MG63 (cell line): ENCODE results near the gene SFMBT2. TPM values are rescaled to one million over a fixed set of nuclear protein-coding genes. Genes with fewer than 3 reads are reported as not detected.
"Not testable (repeated sequence)": the region's sequence is repeated elsewhere in the genome, so short reads cannot be mapped to it uniquely, and the experiment has no call there.

Experiments used
- DNase-seq: peaks from one replicate; pipeline ENCODE4 v3.0.0-alpha.2; 2020
- H3K27me3 ChIP-seq: fragments of 250-450 bp; sonication (Bioruptor Pico); 2 replicates; pipeline ENCODE4 v1.5.1; 2020; ENCODE audit warnings: mild to moderate bottlenecking, moderate library complexity
- H3K36me3 ChIP-seq: fragments of 250-450 bp; sonication (Bioruptor Pico); 2 replicates; pipeline ENCODE4 v1.5.1; 2020; ENCODE audit warnings: mild to moderate bottlenecking, moderate library complexity
- H3K4me3 ChIP-seq: fragments of 250-450 bp; sonication (Bioruptor Pico); 2 replicates; pipeline ENCODE4 v1.5.1; 2020; ENCODE audit warnings: mild to moderate bottlenecking, moderate library complexity
- H3K9me3 ChIP-seq: fragments of 250-450 bp; sonication (Bioruptor Pico); 2 replicates; pipeline ENCODE4 v1.5.1; 2020; ENCODE audit warnings: mild to moderate bottlenecking, moderate library complexity
- total RNA-seq: library from RNA; depleted of rRNA; stranded (reverse); fragments of >200 nt; shearing (Covaris generic); gene quantifications from 2 replicates; pipeline ENCODE4 v1.2.3, GENCODE V29; 2014; ENCODE audit warnings: low replicate concordance

The SFMBT2 gene
- total RNA-seq, 1 experiment from 2014 or later, result 0.03 TPM

- H3K27me3 ChIP-seq, result no peaks in the 10 kb centered on the region
- DNase-seq, result no peak
- H3K9me3 ChIP-seq, result no peaks in the 10 kb centered on the region
- no peaks in the 10 kb centered on the region for H3K36me3 ChIP-seq
- H3K4me3 ChIP-seq, result no peak overlapping the region
These were observed 218.8 kb downstream of the SFMBT2 start for GRCh38 chr10:7192061-7192460.

GRCh38 chr10:7190772-7191171 is 220.1 kb downstream of the SFMBT2 start:
- H3K9me3 ChIP-seq, DNase-seq, H3K36me3 ChIP-seq, H3K4me3 ChIP-seq, H3K27me3 ChIP-seq: not testable (repeated sequence)

- H3K9me3 ChIP-seq, result no peaks in the 10 kb centered on the region
- no peaks in the 10 kb centered on the region for H3K27me3 ChIP-seq
- no peaks in the 10 kb centered on the region for H3K36me3 ChIP-seq
- no peak overlapping the region for H3K4me3 ChIP-seq
- no peak for DNase-seq
These were observed 220.9 kb downstream of the SFMBT2 start for GRCh38 chr10:7189909-7190308.

- H3K27me3 ChIP-seq, result no peaks in the 10 kb centered on the region
- H3K9me3 ChIP-seq, result no peaks in the 10 kb centered on the region
- DNase-seq, result no peak
- no peak overlapping the region for H3K4me3 ChIP-seq
- H3K36me3 ChIP-seq, result no peaks in the 10 kb centered on the region
These were observed 222.3 kb downstream of the SFMBT2 start for GRCh38 chr10:7188456-7189050.

- H3K27me3 ChIP-seq, result no peaks in the 10 kb centered on the region
- no peaks in the 10 kb centered on the region for H3K9me3 ChIP-seq
- no peak overlapping the region for H3K4me3 ChIP-seq
- DNase-seq, result no peak
- no peaks in the 10 kb centered on the region for H3K36me3 ChIP-seq
These were observed 224.3 kb downstream of the SFMBT2 start for GRCh38 chr10:7186387-7187018.

GRCh38 chr10:7185367-7185690 is 225.5 kb downstream of the SFMBT2 start:
- Histone ChIP-seq H3K27me3 (no peaks in the 10 kb centered on the region), H3K9me3 (no peaks in the 10 kb centered on the region), H3K36me3 (no peaks in the 10 kb centered on the region), H3K4me3 (no peak overlapping the region)
- no peak for DNase-seq

- no peaks in the 10 kb centered on the region for H3K9me3 ChIP-seq
- no peaks in the 10 kb centered on the region for H3K36me3 ChIP-seq
- H3K27me3 ChIP-seq, result no peaks in the 10 kb centered on the region
- H3K4me3 ChIP-seq, result no peak overlapping the region
- DNase-seq, result no peak
These were observed 226.0 kb downstream of the SFMBT2 start for GRCh38 chr10:7184660-7185366.

- DNase-seq, H3K36me3 ChIP-seq, H3K27me3 ChIP-seq, H3K4me3 ChIP-seq, H3K9me3 ChIP-seq: not testable (repeated sequence)
These were observed 226.7 kb downstream of the SFMBT2 start for GRCh38 chr10:7184116-7184515.

- H3K36me3 ChIP-seq, H3K4me3 ChIP-seq, DNase-seq, H3K9me3 ChIP-seq, H3K27me3 ChIP-seq: not testable (repeated sequence)
These were observed 228.5 kb downstream of the SFMBT2 start for GRCh38 chr10:7182327-7182726.

- H3K4me3 ChIP-seq, result no peak overlapping the region
- DNase-seq, result no peak
- no peaks in the 10 kb centered on the region for H3K36me3 ChIP-seq
- H3K27me3 ChIP-seq, result no peaks in the 10 kb centered on the region
- H3K9me3 ChIP-seq, result no peaks in the 10 kb centered on the region
These were observed 229.4 kb downstream of the SFMBT2 start for GRCh38 chr10:7181420-7181819.

- no peaks in the 10 kb centered on the region for H3K27me3 ChIP-seq
- H3K4me3 ChIP-seq, result no peak overlapping the region
- DNase-seq, result no peak
- H3K36me3 ChIP-seq, result no peaks in the 10 kb centered on the region
- H3K9me3 ChIP-seq, result no peaks in the 10 kb centered on the region
These were observed 231.3 kb downstream of the SFMBT2 start for GRCh38 chr10:7179536-7179935.

- no peak overlapping the region for H3K4me3 ChIP-seq
- no peaks in the 10 kb centered on the region for H3K9me3 ChIP-seq
- no peaks in the 10 kb centered on the region for H3K36me3 ChIP-seq
- DNase-seq, result no peak
- H3K27me3 ChIP-seq, result no peaks in the 10 kb centered on the region
These were observed 236.9 kb downstream of the SFMBT2 start for GRCh38 chr10:7173948-7174347.

- Histone ChIP-seq H3K4me3 (no peak overlapping the region), H3K27me3 (no peaks in the 10 kb centered on the region), H3K36me3 (no peaks in the 10 kb centered on the region), H3K9me3 (no peaks in the 10 kb centered on the region)
- DNase-seq, result no peak
These were observed 239.0 kb downstream of the SFMBT2 start for GRCh38 chr10:7171825-7172224.

- DNase-seq, result no peak
- Histone ChIP-seq H3K36me3 (no peaks in the 10 kb centered on the region), H3K9me3 (no peaks in the 10 kb centered on the region), H3K4me3 (no peak overlapping the region), H3K27me3 (no peaks in the 10 kb centered on the region)
These were observed 240.1 kb downstream of the SFMBT2 start for GRCh38 chr10:7170626-7171322.

- Histone ChIP-seq H3K36me3 (no peaks in the 10 kb centered on the region), H3K4me3 (no peak overlapping the region), H3K27me3 (no peaks in the 10 kb centered on the region), H3K9me3 (no peaks in the 10 kb centered on the region)
- DNase-seq, result no peak
These were observed 242.4 kb downstream of the SFMBT2 start for GRCh38 chr10:7168414-7168813.

- H3K9me3 ChIP-seq, result no peaks in the 10 kb centered on the region
- H3K36me3 ChIP-seq, result no peaks in the 10 kb centered on the region
- no peak for DNase-seq
- no peak overlapping the region for H3K4me3 ChIP-seq
- H3K27me3 ChIP-seq, result no peaks in the 10 kb centered on the region
These were observed 245.2 kb downstream of the SFMBT2 start for GRCh38 chr10:7165500-7166177.

- DNase-seq, result no peak
- no peaks in the 10 kb centered on the region for H3K9me3 ChIP-seq
- no peaks in the 10 kb centered on the region for H3K27me3 ChIP-seq
- no peaks in the 10 kb centered on the region for H3K36me3 ChIP-seq
- H3K4me3 ChIP-seq, result no peak overlapping the region
These were observed 245.9 kb downstream of the SFMBT2 start for GRCh38 chr10:7164955-7165354.
